Activated gamma-delta T cell treated with anti-CD3 and anti-CD28 coated beads, Interleukin-2, amount 50 U/mL, for 16 hours (primary cell): Measurements from ENCODE around the gene ING4.

Source experiments
- DNase-seq: peaks from one replicate; pipeline ENCODE4 v3.0.0-alpha.2; 2020; ENCODE audit warnings: low read depth

Gene ING4

DNA sequence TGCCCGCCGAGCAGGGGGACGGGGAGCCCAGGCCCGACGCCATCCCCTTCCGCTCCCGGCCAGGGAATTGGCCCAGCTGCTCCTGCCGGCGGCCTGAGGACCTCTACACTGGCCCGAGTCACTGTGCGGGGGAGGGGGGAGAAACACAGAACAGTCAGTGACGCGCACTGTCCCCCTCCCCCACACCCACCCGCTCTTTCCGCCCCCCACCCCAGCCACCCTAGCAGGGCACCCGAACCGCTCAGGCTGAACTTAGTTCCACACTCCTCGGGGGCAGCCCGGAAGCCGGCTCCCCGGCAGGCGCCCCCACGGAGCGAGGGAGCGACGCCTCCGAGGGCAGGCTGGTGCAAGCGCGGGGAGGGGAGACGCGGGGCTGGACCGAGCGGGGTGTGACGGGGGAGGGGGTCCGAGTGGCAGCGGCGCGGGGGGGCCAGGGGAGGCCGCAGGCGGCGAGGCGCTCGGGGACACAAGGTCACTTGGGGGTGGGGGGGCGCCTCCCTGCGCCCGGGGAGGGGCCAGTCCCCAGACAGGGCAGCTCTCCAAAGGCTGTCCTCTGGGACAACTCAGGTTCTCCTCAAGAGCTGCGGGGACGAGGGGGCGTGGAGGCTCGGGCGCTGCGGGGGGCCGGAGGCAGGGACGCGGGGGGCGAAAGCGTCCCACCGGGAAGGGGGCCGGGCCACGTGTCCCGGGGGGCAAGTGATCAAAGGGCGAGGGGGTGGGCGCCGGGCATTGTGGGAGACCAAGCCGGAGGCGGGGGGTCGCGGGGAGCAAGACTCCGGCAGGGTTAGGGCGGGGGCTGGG, 56.4 kb downstream of the ING4 start:
- DNase-seq, result peak; percentile 51

DNA sequence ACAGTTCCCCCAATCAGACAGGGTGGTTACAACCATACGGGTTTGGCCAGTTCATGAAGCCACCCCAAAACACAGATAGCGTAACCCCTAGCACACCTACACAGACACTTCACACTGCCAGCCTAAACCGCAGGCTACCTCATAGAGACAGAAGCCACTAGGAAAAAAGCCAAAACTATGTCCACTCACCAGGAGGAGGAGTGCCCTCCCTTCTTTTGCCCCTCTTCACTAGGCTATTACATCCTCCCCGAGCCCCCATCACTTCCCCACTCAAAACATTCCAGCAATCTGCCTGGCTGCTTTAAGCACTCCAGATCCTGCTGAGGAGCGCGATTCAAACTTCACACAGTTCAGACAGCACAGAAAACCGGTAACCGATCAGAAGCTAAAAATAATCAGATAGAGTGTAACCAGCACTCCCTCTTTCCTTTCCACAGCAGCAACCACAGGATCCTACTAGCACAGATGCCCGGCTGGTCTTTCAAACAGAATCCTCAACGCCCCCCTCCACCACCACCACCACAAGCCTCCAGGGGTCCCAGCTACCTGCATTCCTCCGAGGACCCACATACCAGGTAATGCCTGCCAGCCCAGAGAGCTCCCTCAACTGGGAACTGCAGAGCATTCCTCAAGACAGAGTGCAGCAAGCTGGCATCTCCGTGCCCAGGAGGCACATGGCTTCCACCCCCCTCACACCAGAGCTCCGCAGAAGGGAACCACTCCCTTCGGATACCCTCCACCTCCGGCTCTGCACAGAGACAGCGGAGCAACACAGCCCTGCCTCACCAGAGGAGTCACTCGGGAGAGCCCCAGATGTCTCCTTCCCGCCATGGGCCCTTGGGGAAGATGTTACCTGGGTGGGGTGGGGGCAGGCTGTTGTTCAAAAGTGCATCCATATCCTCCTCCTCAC, 57.2 kb downstream of the ING4 start:
- DNase-seq, result no peak

GRCh38 chr12:6604259-6605029, 58.5 kb downstream of the ING4 start:
- no peak for DNase-seq

GRCh38 chr12:6603095-6603567, 59.8 kb downstream of the ING4 start:
- DNase-seq, result no peak

- DNase-seq, result no peak
Observed at GRCh38 chr12:6602526-6602925, 60.4 kb downstream of the ING4 start.
